ENCODE measurements around the gene EFHC1.

- TF ChIP-seq YY1 (IDR thresholded peaks at IDR 0.05) (no peak), SP1 (IDR thresholded peaks at IDR 0.05) (no peak), RAD21 (IDR thresholded peaks at IDR 0.05) (no peak), TAF1 (conservative IDR thresholded peaks at IDR 0.05) (no peak), MAX (IDR thresholded peaks at IDR 0.05) (no peak), FOXA1 (IDR thresholded peaks at IDR 0.05) (no peak), EGR1 (IDR thresholded peaks at IDR 0.05; ENCODE audit: low read depth in 2 of 2) (no peak), GABPA (IDR thresholded peaks at IDR 0.05 in 1 of 2, conservative IDR thresholded peaks at IDR 0.05 in 1 of 2) (no peak), ATF3 (IDR thresholded peaks at IDR 0.05) (no peak), JUND (IDR thresholded peaks at IDR 0.05) (no peak)
- TF ChIP-seq, protein P1, sequence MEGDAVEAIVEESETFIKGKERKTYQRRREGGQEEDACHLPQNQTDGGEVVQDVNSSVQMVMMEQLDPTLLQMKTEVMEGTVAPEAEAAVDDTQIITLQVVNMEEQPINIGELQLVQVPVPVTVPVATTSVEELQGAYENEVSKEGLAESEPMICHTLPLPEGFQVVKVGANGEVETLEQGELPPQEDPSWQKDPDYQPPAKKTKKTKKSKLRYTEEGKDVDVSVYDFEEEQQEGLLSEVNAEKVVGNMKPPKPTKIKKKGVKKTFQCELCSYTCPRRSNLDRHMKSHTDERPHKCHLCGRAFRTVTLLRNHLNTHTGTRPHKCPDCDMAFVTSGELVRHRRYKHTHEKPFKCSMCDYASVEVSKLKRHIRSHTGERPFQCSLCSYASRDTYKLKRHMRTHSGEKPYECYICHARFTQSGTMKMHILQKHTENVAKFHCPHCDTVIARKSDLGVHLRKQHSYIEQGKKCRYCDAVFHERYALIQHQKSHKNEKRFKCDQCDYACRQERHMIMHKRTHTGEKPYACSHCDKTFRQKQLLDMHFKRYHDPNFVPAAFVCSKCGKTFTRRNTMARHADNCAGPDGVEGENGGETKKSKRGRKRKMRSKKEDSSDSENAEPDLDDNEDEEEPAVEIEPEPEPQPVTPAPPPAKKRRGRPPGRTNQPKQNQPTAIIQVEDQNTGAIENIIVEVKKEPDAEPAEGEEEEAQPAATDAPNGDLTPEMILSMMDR (IDR thresholded peaks at IDR 0.05; ENCODE audit: low read depth, low read length, missing input control), result no peak
- TF ChIP-seq, protein P2, sequence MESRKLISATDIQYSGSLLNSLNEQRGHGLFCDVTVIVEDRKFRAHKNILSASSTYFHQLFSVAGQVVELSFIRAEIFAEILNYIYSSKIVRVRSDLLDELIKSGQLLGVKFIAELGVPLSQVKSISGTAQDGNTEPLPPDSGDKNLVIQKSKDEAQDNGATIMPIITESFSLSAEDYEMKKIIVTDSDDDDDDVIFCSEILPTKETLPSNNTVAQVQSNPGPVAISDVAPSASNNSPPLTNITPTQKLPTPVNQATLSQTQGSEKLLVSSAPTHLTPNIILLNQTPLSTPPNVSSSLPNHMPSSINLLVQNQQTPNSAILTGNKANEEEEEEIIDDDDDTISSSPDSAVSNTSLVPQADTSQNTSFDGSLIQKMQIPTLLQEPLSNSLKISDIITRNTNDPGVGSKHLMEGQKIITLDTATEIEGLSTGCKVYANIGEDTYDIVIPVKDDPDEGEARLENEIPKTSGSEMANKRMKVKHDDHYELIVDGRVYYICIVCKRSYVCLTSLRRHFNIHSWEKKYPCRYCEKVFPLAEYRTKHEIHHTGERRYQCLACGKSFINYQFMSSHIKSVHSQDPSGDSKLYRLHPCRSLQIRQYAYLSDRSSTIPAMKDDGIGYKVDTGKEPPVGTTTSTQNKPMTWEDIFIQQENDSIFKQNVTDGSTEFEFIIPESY (IDR thresholded peaks at IDR 0.05), result no peak
- TF ChIP-seq, protein P3, sequence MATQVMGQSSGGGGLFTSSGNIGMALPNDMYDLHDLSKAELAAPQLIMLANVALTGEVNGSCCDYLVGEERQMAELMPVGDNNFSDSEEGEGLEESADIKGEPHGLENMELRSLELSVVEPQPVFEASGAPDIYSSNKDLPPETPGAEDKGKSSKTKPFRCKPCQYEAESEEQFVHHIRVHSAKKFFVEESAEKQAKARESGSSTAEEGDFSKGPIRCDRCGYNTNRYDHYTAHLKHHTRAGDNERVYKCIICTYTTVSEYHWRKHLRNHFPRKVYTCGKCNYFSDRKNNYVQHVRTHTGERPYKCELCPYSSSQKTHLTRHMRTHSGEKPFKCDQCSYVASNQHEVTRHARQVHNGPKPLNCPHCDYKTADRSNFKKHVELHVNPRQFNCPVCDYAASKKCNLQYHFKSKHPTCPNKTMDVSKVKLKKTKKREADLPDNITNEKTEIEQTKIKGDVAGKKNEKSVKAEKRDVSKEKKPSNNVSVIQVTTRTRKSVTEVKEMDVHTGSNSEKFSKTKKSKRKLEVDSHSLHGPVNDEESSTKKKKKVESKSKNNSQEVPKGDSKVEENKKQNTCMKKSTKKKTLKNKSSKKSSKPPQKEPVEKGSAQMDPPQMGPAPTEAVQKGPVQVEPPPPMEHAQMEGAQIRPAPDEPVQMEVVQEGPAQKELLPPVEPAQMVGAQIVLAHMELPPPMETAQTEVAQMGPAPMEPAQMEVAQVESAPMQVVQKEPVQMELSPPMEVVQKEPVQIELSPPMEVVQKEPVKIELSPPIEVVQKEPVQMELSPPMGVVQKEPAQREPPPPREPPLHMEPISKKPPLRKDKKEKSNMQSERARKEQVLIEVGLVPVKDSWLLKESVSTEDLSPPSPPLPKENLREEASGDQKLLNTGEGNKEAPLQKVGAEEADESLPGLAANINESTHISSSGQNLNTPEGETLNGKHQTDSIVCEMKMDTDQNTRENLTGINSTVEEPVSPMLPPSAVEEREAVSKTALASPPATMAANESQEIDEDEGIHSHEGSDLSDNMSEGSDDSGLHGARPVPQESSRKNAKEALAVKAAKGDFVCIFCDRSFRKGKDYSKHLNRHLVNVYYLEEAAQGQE (IDR thresholded peaks at IDR 0.05), result no peak
Observed at GRCh38 chr6:52505726-52506409, 85.7 kb downstream of the EFHC1 start.
